Cortex of kidney (tissue), 1 donor: ENCODE results near the gene FAAP20.

Experiments
- DNase-seq: peaks from one replicate; lab custom pipeline; 2025; lab: John Stamatoyannopoulos, UW

The FAAP20 gene

GRCh38 chr1:2177946-2178538, 16.5 kb downstream of the FAAP20 start:
- no peak for DNase-seq

DNA sequence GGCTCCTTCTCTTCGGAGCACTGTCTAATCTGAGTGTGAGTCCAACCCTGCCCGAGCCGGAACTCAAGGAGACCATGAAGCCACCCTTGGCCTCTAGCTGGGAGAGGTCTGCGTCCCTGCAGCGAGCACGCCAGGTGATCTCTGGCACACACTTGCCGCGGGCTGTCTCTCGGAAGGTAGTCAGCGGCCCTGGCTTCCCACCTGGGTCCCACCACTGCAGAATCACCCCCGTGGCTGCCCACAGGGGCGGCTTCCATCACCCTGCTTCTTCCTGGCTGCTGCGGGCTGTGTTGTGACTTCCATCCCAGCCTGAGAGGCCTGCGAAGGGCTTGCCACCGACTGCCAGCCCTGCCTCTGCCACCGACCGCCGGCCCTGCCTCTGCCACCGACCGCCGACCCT, 17.0 kb downstream of the FAAP20 start:
- no peak for DNase-seq

DNA sequence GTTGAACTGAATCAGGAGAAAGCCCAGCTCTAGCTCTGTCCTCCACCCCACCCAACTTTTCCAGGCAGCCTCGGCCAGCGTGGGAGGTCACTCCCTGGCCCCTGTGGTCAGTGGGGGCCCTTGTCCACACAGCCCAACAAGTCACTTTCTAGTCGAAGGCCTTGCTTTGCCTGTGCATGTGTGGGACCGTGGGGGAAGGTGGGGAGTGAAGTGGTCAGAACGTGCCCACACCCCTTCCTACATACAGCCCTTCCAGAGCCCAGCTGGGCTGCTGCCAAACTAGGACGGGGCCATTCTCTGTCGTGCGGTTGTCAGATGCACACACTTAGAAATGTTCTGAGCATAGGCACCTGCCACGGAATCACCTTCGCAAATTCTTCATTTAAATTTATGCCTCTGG, 18.0 kb downstream of the FAAP20 start:
- DNase-seq: no peak

DNA sequence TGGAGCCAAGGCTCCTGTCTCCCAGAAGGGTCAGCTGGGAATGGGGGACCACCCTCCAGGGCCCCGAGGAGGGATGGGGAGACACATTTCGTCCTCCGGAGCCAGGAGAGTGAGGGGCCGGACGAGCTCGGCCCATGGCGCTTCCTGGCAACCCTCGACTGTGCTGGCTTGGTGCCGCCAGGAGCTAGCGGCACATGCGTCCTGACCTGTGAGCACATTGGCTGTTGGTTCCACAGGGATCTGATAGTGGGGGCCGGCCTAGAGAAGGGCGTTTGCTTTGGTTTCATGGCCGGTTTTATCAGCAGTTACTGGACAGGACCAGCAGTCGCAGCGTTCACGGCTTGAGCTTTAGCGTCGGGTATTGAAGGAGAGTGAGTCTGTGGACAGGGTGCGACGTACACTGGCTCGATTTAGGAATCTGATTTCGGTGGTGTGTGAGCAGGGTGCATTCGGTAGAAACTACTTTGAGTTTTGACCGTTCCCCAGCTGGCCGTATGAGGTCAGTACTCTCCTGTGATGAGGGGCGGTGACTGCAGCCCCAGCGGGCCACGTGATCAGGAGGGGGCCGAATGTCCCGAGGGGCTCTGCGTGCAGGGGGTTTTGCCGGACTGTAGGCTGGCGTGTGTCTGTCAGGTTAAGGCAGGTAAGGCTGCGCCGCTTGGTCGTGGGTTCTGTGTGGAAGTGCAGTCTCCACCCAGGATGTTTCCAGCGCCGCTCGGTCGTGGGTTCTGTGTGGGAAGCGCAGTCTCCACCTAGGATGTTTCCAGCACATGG, 18.7 kb downstream of the FAAP20 start:
- DNase-seq: no peak

DNA sequence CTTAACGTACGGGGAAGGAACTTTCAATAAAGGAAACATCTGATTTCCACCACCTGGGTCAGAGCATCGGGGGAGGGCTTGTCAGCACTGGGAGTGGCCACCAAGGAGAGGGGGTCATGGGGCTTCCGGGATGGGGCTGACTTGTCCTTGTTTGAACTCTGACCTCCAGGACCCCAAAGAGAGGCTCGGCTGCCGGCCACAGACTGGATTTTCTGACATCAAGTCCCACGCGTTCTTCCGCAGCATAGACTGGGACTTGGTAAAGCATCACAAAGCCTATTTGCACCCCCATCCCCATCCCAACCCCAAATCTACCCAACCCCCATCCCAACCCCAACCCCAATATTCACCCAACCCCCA, 19.5 kb downstream of the FAAP20 start:
- no peak for DNase-seq

DNA sequence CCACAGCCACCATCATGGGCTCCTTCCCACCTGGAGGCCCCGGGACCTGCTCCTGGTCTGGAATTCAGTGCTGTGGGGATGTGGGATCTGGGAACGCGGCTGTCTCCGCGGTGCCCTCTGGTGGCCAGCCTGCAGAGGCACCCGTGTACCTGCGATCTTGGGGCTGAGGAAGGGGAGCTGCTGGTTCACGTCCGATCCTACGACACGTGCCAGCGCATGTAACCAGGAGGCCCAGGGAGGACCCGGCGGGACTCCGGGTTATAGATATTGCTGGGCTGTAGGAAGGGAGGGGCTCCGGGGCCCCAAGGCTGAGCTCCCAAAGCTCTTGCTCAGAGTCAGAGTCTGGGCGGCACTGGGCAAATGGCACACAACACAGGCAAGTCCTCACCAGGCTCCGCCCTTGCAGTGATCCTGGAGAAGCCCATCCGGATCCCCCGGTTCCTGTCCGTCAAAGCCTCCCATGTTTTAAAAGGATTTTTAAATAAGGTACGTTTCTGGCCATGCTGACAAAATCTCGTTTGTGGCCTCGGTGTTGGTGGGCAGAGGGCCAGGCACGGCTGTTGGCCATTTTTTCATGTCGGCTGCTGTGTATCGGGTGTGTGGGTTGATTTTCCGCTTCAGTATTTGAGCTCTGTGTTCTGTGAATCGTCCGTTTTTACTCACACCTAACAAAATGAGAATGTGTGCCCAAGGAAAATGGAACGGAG, 20.1 kb downstream of the FAAP20 start:
- DNase-seq: no peak

- no peak for DNase-seq
Measured at GRCh38 chr1:2173546-2174347, 20.8 kb downstream of the FAAP20 start.

DNA sequence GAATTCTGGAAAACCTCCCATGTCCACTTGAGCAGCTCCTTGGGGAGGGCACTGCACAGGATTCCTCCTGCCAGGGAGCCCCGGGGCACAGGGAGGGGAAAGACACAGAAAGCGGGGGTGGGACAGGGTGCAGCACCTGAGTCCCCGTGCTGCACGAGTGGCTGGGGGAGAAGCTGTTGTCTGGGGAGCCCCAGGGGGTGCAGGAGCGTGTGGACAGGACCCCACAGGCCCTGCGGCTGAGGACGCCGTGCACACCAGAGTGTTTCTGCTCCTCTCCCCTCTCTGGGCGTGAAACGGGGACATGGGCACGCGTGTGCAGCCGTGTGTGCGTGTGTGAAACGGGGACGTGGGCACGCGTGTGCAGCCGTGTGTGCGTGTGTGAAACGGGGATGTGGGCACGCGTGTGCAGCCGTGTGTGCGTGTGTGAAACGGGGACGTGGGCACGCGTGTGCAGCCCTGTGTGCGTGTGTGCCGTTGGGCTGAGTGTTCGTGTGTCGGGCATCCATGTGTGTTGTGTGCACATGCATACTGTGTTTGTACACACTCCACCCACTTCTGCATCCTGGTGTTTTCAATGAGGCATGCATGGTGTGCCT, 21.9 kb downstream of the FAAP20 start:
- DNase-seq: no peak

DNA sequence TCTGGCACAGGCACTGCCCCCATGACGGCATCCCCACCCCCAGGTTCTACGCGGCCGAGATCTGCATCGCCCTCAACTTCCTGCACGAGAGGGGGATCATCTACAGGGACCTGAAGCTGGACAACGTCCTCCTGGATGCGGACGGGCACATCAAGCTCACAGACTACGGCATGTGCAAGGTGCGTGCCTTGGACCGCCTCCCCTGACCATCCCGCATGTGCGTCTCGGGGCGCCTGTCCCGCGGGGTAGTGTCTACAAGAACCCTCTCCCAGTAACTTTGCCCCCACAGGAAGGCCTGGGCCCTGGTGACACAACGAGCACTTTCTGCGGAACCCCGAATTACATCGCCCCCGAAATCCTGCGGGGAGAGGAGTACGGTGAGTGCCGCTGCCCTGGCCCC, 22.6 kb downstream of the FAAP20 start:
- DNase-seq: no peak

- DNase-seq: no peak
Measured at GRCh38 chr1:2170211-2170610, 24.4 kb downstream of the FAAP20 start.

GRCh38 chr1:2169200-2169836, 25.3 kb downstream of the FAAP20 start:
- DNase-seq: no peak

- no peak for DNase-seq
Measured at GRCh38 chr1:2168535-2168934, 26.0 kb downstream of the FAAP20 start.

GRCh38 chr1:2168090-2168489, 26.5 kb downstream of the FAAP20 start:
- DNase-seq: no peak

DNA sequence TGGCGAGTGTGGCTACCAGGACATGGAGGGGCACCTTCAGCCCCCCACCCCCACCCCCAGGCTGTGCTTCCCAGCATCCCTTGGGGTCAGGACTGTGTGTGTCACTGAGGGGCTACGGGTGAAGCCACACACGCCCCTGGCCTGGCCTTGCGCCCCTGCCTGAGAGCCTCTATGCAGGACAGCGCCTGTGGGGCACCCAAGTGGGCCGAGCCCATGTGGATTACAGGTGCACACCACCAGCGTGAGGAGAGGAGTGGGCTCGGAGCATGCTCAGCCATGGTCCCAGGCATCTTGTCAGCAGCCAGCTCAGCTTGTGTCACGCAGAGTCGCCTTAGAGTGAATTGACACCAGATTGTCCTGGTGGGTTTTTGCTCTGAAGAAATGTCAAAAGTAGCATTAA, 27.9 kb downstream of the FAAP20 start:
- no peak for DNase-seq

DNA sequence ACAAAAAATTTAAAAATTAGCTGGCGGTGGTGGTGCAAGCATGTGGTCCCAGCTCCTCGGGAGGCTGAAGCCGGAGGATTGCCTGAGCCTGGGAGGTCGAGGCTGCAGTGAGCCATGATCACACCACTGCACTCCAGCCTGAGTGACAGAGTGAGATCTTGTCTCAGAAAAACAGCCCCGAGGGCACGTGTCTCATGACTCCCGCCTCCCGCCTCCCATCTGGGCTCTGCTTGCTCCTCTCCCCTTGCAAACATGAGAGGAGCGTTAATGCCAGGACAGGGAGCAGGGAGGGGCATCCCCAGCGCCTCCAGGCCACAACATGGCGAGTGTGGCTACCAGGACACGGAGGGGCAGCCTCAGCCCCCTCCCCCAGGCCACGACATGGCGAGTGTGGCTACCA, 28.3 kb downstream of the FAAP20 start:
- no peak for DNase-seq

DNA sequence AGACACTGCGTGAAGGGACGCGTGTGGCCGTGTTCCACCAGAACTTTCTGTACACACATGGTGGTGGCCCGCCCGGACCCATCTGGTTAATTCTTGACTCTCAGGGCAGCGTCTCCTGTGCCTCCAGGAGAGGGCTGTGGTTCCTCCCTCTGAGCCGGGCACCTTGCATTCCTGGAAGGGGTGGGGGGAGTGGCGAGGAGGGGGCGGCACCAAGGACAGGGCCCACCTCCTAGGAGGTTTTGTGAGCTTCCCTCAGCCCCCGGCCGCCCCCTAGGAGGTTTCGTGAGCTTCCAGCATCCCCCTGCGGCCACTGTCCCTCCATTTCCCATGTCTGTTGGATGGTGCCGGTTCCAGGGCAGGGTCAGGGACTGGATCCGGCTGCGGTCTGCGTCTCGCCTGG, 28.9 kb downstream of the FAAP20 start:
- DNase-seq: no peak

GRCh38 chr1:2163205-2163604, 31.4 kb downstream of the FAAP20 start:
- no peak for DNase-seq

GRCh38 chr1:2160451-2161300, 33.9 kb downstream of the FAAP20 start:
- DNase-seq: no peak

DNA sequence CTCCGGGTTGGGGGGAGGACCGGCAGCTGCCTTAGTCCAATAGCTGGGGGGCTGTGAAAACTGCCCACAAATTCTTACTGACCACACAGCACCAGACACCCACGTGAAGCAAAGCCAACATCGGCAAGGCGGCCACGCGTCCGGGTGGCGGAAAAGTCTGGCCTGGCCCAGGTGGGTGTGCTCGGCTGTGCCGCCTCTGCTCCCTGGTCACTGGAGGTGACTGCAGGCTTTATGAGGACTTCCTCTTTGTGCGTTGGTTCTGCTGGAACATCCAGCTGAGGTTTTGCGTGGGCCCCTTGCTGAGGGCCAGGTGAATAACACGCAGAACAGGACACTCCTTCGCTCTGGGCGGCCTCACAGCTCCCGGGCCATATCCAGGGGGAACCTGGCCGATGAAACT, 35.4 kb downstream of the FAAP20 start:
- no peak for DNase-seq

DNA sequence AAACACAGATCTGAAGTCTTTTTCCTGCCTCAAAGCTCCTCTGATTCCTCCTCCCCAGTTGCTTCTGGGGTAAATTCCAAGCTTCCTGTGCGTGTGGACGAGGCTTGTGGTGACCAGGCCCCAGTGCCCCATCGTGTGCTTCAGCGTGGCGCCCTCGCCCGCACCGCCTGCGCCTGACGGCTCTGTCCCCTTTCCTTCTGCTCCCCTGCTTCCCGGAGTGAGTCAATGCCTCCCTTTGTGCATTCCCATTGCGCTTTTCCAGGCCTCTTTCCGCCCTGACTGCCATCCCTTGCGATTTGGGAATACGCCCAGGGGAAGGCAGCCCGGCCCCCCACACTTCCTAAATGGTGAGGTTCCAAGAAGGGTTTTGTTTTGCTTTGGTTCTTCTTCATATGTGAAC, 36.3 kb downstream of the FAAP20 start:
- DNase-seq: no peak

DNA sequence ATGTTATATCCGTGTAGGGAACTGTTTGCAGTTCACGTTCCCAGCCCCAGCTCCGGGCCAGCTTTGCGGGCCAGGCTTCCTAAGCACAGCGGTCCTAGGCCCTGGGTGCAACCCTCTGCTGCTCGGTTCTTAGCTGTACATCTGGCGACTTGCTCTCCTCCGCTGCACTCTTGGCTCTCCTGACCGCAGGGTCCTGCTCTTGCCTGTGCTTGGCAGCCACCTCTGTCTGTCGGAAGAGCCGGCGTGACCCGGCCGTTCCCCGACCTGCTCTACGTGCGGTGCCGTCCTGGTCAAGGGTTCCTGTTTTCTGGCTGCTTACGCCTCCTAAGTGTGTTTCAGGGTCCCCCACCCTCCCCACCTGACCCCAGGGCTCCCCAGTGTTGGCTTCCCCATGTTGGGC, 36.7 kb downstream of the FAAP20 start:
- no peak for DNase-seq
